ENCODE results near the gene SH3BP4. TPM values are rescaled to one million over a fixed set of nuclear protein-coding genes. Genes with fewer than 3 reads are reported as not detected.

SH3BP4 gene
- total and polyA plus RNA-seq, 2 of the 13 experiments (the other 11 are each of a cell fraction or from before 2014, with no cell fraction given), result 34.6 to 99.1 TPM

DNA sequence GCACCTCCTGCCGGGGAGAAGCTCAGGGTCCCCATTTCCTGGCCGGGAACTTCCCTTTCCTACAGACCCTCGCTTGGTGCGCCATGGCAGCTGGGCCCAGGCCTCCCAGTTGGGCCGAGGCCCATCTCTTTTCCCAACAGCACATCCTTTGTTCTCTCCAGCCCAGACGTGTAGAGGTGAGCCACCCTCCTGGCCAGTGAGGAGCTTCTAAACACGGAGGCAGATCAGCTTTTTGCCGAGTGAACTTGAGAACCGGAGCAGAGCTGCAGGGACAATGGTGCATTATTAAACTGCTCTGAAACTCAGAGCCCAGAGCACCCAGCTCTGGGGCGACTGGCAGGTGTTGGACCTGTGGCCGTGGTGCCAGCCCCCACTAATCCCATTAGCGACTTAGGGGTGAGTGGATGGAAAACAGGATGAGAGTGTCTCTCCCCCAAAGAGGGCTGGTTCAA, 25.4 kb downstream of the SH3BP4 start (continued):
- TF ChIP-seq LCORL (IDR thresholded peaks at IDR 0.05) (peak; percentile 38; the same call in 1 of the 2 replicates), LCORL (CRISPR knock-in tag; IDR thresholded peaks at IDR 0.05) (peak; percentile 88), NFIC (IDR thresholded peaks at IDR 0.05; ENCODE audit: low read length) (no peak), ZNF550 (CRISPR knock-in tag; IDR thresholded peaks at IDR 0.05; ENCODE audit: borderline replicate concordance) (no peak), FOSL2 (CRISPR knock-in tag; IDR thresholded peaks at IDR 0.05) (no peak; the same call in 1 of the 2 replicates), CHCHD3 (CRISPR knock-in tag; IDR thresholded peaks at IDR 0.05) (no peak), STAT5B (CRISPR knock-in tag; IDR thresholded peaks at IDR 0.05) (no peak), E2F1 (CRISPR knock-in tag; IDR thresholded peaks at IDR 0.05) (0 out of 2 replicates have a peak, but pooled peaks have one; percentile 28), ZNF850 (CRISPR knock-in tag; conservative IDR thresholded peaks at IDR 0.05) (no peak), ZNF20 (CRISPR knock-in tag; IDR thresholded peaks at IDR 0.05) (no peak), ONECUT2 (CRISPR knock-in tag; IDR thresholded peaks at IDR 0.05) (no peak), ZBTB25 (CRISPR knock-in tag; IDR thresholded peaks at IDR 0.05) (no peak), ZBTB26 (CRISPR knock-in tag; IDR thresholded peaks at IDR 0.05; ENCODE audit: borderline replicate concordance) (no peak), PBX2 (CRISPR knock-in tag; IDR thresholded peaks at IDR 0.05) (no peak), AHR (CRISPR knock-in tag; IDR thresholded peaks at IDR 0.05) (peak; percentile 52; the same call in 1 of the 2 replicates), ZBTB8A (CRISPR knock-in tag; IDR thresholded peaks at IDR 0.05; ENCODE audit: borderline replicate concordance, low read depth) (no peak), ELF3 (CRISPR knock-in tag; IDR thresholded peaks at IDR 0.05) (peak; percentile 44), ZNF644 (CRISPR knock-in tag; IDR thresholded peaks at IDR 0.05; ENCODE audit: low read depth) (peak; percentile 95), CENPX (CRISPR knock-in tag; IDR thresholded peaks at IDR 0.05) (no peak)
- TF ChIP-seq, protein P1, sequence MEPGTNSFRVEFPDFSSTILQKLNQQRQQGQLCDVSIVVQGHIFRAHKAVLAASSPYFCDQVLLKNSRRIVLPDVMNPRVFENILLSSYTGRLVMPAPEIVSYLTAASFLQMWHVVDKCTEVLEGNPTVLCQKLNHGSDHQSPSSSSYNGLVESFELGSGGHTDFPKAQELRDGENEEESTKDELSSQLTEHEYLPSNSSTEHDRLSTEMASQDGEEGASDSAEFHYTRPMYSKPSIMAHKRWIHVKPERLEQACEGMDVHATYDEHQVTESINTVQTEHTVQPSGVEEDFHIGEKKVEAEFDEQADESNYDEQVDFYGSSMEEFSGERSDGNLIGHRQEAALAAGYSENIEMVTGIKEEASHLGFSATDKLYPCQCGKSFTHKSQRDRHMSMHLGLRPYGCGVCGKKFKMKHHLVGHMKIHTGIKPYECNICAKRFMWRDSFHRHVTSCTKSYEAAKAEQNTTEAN (CRISPR knock-in tag; conservative IDR thresholded peaks at IDR 0.05), result peak; percentile 69; the same call in 1 of the 2 replicates
- TF ChIP-seq, protein P2, sequence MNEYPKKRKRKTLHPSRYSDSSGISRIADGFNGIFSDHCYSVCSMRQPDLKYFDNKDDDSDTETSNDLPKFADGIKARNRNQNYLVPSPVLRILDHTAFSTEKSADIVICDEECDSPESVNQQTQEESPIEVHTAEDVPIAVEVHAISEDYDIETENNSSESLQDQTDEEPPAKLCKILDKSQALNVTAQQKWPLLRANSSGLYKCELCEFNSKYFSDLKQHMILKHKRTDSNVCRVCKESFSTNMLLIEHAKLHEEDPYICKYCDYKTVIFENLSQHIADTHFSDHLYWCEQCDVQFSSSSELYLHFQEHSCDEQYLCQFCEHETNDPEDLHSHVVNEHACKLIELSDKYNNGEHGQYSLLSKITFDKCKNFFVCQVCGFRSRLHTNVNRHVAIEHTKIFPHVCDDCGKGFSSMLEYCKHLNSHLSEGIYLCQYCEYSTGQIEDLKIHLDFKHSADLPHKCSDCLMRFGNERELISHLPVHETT (CRISPR knock-in tag; conservative IDR thresholded peaks at IDR 0.05), result no peak
- TF ChIP-seq, protein P3, sequence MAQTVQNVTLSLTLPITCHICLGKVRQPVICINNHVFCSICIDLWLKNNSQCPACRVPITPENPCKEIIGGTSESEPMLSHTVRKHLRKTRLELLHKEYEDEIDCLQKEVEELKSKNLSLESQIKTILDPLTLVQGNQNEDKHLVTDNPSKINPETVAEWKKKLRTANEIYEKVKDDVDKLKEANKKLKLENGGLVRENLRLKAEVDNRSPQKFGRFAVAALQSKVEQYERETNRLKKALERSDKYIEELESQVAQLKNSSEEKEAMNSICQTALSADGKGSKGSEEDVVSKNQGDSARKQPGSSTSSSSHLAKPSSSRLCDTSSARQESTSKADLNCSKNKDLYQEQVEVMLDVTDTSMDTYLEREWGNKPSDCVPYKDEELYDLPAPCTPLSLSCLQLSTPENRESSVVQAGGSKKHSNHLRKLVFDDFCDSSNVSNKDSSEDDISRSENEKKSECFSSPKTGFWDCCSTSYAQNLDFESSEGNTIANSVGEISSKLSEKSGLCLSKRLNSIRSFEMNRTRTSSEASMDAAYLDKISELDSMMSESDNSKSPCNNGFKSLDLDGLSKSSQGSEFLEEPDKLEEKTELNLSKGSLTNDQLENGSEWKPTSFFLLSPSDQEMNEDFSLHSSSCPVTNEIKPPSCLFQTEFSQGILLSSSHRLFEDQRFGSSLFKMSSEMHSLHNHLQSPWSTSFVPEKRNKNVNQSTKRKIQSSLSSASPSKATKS (CRISPR knock-in tag; IDR thresholded peaks at IDR 0.05), result no peak

All from HepG2 (cell line).